H1 (cell line): Measurements from ENCODE around the gene BTBD16. TPM values are rescaled to one million over a fixed set of nuclear protein-coding genes. Genes with fewer than 3 reads are reported as not detected.

ENCODE experiments used
- FOSL1 ChIP-seq: IDR thresholded peaks from 2 replicates; pipeline ENCODE4 v1.6.1; 2011; ENCODE audit warnings: mild to moderate bottlenecking, low read depth, low read length, moderate library complexity; ENCODE audit not compliant: insufficient read depth
- KDM1A ChIP-seq: fragments of 200-600, 300-600 bp; sonication (generic); IDR thresholded peaks from 2 replicates; pipeline ENCODE4 v1.7.1; 2016; ENCODE audit warnings: mild to moderate bottlenecking, low read length, borderline replicate concordance
- SRF ChIP-seq: IDR thresholded peaks from 2 replicates; pipeline ENCODE4 v1.6.1; 2011; ENCODE audit warnings: mild to moderate bottlenecking, low read depth, low read length, moderate library complexity
- polyA plus RNA-seq, 7 experiments: library from polyadenylated mRNA; depleted of rRNA in 3 of 7; stranded (reverse) in 5 of 7; unstranded in 2 of 7; fragments of >200 nt in 5 of 7; fragments of 200-250 nt in 2 of 7; gene quantifications; 1 replicate in 5 of 7; 2 replicates in 1 of 7; 4 replicates in 1 of 7; pipeline versions ENCODE4 v1.2.1 to v1.2.3, GENCODE V29; 2011 to 2013; ENCODE audit warnings: missing spikeins in 2 of 7, mixed read lengths in 2 of 7
- total RNA-seq: library from RNA; stranded (reverse); fragmentation: NEBNext Ultra II Directional; extraction: Animal tissue kit (Norgen Biotek cat#: 25700); gene quantifications from 2 replicates; pipeline ENCODE4 v1.2.1, GENCODE V29; 2021

The BTBD16 gene
- total and polyA plus RNA-seq, 2 of the 8 experiments (the other 6 are each of a cell fraction or from before 2014, with no cell fraction given): 0.05 TPM; not detected in 1

DNA sequence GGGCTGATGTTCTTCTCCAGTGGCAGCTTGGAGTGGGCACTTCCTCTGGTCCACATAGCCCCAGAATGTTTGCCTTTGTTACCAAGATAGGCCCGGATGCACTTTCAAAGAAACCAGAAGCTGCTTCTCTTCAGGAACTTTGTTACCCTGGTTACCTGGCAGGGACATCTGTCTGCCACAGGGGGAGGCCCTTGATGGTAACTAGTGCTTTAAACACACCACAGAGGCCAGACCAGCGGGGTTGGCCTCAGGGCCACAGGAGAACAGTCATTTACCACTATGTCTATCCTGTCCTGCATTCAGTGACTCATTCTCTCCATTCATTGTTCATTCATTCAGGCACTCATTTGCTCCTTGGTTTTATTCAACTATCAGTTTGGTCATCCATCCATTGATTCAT, 91.5 kb downstream of the BTBD16 start (continued):
- TF ChIP-seq FOSL1 (no peak), SRF (no peak), KDM1A (no peak)
- TF ChIP-seq, all 59 proteins: peak for 0
